Uterus (tissue), 2 donors: ENCODE data around the gene UHRF2.

Experiments
- CTCF ChIP-seq, 4 experiments: fragments of 200-600 bp in 2 of 4; fragments of 450-650 bp in 2 of 4; sonication (generic) in 2 of 4; IDR thresholded peaks; one replicate each; pipeline ENCODE4 v1.5.1; 2016 to 2019; ENCODE audit warnings: antibody characterized with exemption in 4 of 4, mild to moderate bottlenecking in 2 of 4, moderate library complexity in 1 of 4
- POLR2A ChIP-seq, 2 donors: fragments of 450-650 bp; IDR thresholded peaks; one replicate each; pipeline ENCODE4 v1.6.1; 2016; ENCODE audit warnings: antibody characterized with exemption in 2 of 2, mild to moderate bottlenecking in 1 of 2, moderate library complexity in 1 of 2

GRCh38 chr9:6426117-6426516 is 13.1 kb downstream of the UHRF2 start:
- TF ChIP-seq CTCF (IDR thresholded peaks at IDR 0.05): no peak
- TF ChIP-seq POLR2A (IDR thresholded peaks at IDR 0.05): no peak
